ENCODE results near the gene RTEL1. TPM values are rescaled to one million over a fixed set of nuclear protein-coding genes. Genes with fewer than 3 reads are reported as not detected.

The RTEL1 gene
- total RNA-seq, 1 experiment from 2014 or later: 9.9 TPM

DNA sequence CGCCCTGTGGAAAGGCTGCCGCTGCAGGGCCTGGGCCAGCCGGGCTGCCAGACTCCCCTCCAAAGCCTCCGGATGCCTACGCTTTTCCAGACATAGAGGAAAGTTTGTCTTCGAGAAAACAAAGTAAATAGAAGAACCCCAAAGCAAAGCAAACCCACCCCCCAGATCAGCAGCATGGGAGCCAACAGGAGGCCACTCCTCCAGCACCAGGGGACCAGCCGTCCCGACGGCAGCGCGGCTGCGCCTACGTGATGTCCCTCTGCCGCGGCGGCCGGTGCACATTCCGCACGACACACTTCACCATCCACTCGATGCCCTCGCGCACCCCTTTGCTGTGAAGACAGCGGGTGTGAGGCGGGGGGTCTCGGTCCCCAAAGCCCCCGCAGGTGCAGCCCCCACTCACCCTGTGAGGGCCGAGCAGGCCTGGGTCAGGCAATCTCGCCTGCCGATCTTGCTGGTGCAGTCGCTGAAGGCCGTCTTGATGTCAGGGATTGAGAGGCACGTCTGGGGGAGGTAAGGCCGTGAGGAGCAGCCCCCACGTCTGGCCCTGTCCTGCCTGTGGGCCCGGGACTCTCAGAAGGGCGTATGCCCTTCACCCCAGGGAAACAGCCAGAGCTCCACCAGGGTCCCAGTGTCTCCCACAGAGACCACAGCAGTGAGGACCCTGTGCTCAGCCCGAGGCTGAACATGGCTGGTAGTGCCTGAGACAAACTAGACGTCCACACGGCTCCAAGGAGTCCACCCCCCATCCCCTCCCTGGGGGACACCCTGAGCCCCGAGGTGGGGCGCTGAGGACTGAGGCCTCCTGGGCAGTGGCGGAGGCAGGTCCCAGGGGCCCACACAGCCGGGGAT, 42.3 kb downstream of the RTEL1 start:
- no peak for DNase-seq (ENCODE audit: low read depth)

GRCh38 chr20:63701051-63701328, 42.9 kb downstream of the RTEL1 start:
- DNase-seq (ENCODE audit: low read depth): no peak

GRCh38 chr20:63701329-63702035, 43.4 kb downstream of the RTEL1 start:
- no peak for DNase-seq (ENCODE audit: low read depth)

- DNase-seq (ENCODE audit: low read depth): no peak
These were observed 44.0 kb downstream of the RTEL1 start for GRCh38 chr20:63702036-63702665.

DNA sequence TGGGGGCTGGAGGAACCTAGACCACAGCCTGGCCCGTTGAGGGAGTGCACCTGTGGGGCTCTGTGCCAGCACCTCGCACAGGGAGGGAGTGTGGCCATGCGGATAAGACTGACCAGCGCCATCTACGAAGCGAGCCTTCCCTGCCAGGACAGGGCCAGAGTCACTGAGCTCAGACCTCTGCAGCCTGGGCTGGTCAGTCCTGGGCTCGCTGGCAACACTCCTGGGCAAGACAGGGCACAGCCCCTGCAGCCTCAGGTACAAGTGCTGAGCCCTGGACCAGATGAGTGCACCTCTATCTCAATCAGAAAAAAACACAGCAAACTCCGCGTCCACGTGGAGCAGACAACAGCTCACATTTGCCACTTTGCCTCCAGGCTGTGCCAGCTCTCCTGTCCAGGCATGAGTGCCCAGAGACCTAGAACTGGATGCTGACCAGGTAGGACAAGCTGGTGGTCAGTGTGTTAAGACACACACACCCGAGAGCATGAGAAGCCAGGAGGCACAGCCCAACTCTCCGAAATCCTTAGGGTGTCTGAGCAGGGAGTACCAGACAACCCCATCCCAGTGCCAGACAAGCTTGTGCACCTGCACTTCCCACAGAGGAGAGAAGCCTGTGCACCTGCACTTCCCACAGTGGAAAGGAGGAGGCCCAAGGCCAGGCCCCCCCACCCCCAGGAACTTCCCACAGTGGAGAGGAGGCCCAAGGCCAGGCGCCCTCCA, 44.8 kb downstream of the RTEL1 start:
- peak; percentile 11 for DNase-seq (ENCODE audit: low read depth)

GRCh38 chr20:63703471-63703975, 45.4 kb downstream of the RTEL1 start:
- no peak for DNase-seq (ENCODE audit: low read depth)

GRCh38 chr20:63703976-63704748, 46.0 kb downstream of the RTEL1 start:
- no peak for DNase-seq (ENCODE audit: low read depth)

DNA sequence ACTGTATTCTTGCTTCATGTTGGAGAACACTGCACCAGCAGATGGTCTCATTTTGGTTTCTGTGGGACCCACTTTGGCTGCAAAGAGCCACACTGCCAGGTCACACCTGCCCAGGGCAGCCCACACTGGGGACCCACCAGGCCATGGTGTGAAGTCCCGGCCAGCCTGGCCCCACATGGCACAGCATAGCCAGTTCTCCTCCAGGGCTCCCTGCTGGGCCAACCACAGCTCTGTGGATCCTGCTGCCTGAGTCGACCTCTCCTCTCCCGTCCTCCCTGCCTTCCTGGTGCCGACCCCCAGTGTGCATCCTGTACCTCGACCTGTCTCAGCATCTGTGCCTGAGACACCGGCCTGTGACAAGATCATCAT, 46.6 kb downstream of the RTEL1 start:
- no peak for DNase-seq (ENCODE audit: low read depth)

DNA sequence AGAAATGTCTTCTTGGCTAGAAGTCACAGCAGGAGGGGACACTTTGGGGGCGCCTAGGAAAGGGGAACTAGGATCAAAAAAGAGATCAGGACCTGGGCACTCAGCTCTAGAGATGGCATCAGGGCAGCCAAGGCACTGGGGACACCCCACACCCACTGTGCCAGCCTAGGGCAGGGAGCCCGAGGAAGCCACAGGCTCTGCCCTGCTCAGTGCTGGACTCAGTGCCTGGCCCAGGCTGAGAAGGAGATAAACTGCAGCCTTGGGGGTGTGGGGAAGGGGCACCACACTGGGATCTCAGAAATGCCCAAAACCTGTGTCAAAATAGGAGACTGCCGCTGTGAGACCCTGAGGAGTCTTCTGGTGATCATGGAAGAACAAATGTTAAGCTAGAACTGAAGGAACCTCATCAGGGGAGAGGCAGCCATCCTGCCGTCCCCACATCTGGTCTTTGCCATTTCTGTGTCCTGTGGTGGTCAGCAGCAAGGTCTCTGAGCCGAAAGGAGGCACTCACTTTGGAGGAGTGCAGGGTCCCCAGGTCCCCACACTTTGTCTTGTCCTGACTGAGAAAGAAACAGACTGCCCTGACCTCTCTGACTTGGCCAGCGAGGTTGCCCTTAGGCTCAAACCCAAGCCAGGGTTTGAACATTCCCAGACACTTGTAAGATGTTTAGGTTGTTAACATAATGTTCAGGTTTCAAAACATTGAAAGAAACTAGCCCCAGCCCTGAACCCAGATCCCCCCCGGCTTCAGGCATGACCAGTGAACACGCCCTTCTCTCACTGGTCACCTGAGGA, 47.3 kb downstream of the RTEL1 start:
- no peak for DNase-seq (ENCODE audit: low read depth)

DNA sequence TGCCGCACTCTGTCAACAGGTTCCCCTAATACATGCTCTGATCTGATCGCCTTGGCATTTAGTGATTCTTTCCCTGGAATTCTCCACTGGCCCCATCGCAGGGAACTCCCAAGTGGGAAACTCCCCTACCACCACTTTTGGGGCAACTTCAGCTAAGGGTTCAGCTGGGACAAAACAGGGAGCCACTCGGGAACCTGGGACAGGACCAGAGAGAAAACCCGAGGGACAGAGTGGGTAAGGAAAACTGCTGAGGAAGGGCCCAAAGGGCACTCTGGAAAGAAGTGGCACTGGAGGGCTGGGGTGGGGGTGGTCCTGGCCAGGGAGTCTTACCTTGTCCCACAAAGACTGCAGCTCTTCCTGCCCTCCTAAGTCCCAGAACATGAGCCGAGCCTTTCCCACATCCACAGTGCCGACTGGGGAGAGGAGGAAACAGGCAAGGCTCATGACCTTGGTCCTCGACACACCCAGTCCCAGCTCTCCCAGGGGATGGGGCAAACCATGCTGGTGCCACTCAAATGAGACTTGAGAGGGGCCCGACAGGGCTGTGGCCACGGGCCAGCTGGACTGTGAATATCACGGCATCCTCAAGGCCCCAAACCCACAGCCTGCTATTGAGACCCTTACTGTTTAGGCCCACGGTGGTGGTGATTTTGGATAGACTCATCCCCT, 48.0 kb downstream of the RTEL1 start:
- no peak for DNase-seq (ENCODE audit: low read depth)

GRCh38 chr20:63706852-63707557, 48.9 kb downstream of the RTEL1 start:
- peak; percentile 59 for DNase-seq (ENCODE audit: low read depth)

DNA sequence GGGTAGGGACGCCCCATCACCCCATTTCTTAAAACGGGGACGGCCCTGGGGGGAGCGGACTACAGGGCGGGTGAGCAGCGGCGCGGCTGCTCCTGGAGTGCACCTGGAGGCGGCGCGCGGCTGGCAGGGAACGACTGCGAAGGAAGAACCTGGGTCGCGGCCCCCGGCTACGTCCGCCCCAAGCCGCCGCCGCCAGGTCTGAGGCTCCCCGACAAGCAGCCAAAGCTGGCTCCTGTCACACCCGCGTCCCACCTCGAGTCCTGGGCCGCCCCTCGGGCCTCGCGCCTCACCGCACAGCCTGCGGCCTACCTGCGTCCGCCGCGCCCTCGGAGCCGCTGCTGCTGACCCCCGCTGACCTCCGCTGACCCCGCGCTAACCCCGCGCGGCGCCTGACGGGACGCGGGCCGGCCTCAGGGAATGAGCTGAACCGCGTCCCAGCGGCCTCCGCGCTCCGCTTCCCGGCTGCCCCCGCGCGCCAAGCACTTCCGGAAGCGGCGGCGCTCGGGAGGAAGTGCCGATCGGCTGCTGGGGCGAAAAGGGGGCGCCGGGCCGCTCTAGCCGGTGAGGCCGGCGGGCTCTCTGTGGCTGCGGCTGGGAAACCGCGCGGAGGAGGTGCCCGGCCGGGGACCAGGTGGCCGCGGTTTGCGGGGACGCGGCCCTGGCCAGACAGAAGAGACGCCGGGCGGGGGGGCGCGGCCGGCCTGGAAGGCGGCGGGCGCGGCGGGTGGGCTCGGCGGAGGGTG, 49.6 kb downstream of the RTEL1 start, which contains the start of the genes ARFRP1 and ZGPAT:
Gene ARFRP1, minus strand, starts transcription at position 419 of the 743 bp plus-strand sequence. CDS start 885 bp downstream, outside the sequence.
Gene ZGPAT, plus strand, starts transcription at position 482 of the 743 bp plus-strand sequence. CDS start 542 bp downstream, outside the sequence.
- peak; percentile 85 for DNase-seq (ENCODE audit: low read depth)

DNA sequence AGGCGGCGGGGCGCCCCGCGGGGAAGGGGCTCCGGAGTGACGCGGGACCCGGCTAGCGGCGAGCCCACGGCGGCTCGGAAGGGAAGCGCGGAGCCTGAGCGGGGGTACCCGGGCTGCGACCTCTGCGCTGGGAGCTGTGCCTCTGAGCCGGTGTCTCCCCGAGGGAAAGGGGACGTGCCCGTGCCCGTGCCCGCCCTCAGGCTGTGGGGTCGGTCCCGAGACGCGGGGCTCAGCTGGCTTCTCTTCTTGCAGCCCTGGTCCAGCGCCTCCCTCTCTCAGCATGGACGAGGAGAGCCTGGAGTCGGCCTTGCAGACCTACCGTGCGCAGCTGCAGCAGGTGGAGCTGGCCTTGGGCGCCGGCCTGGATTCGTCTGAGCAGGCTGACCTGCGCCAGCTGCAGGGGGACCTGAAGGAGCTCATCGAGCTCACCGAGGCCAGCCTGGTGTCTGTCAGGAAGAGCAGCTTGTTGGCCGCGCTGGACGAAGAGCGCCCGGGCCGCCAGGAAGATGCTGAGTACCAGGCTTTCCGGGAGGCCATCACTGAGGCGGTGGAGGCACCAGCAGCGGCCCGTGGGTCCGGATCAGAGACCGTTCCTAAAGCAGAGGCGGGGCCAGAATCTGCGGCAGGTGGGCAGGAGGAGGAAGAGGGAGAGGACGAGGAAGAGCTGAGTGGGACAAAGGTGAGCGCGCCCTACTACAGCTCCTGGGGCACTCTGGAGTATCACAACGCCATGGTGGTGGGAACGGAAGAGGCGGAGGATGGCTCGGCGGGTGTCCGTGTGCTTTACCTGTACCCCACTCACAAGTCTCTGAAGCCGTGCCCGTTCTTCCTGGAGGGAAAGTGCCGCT, 50.4 kb downstream of the RTEL1 start:
- no peak for DNase-seq (ENCODE audit: low read depth)

GRCh38 chr20:63709149-63709527, 51.0 kb downstream of the RTEL1 start:
- DNase-seq (ENCODE audit: low read depth): no peak

DNA sequence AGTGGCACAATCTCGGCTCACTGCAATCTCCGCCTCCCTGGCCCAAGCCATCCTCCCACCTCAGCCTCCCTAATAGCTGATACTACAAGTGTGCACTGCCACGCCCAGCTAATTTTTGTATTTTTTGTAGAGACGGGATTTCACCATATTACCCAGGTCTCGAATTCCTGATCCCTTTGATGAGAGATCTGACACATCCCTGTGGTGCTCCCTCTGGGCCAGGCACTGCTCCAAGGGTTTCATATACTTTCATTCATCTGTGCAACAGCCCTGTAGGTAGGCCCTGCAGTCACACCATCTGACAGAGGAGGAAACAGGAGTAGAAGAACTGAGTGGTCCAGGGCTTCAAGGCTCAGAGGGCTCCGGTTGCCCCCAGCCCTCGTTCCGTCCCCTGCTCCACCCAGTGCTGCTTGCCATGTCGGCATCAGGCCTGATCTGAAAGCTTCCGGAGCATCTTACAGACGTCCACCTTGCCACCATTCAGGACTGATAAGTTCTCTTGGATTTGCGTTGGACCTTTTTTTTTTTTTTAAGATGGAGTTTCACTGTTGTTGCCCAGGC, 53.1 kb downstream of the RTEL1 start:
- DNase-seq (ENCODE audit: low read depth): no peak

- DNase-seq (ENCODE audit: low read depth): no peak
These were observed 54.1 kb downstream of the RTEL1 start for GRCh38 chr20:63712191-63712590.

DNA sequence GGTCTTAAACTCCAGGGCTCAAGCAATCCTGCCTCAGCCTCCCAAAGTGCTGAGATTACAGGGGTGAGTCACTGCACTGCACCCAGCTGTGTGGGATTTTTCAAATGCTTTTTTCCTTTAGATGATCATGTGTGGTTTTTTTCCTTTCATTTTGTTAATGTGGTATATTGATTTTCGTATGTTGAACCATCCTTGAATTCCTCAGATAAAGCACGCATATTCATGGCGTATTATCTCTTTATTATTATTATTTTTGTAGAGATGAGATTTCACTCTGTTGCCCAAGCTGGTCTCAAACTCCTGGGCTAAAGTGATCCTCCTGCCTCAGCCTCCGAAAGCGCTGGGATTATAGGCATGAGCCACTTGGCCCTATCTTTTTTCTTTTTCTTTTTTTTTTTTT, 56.7 kb downstream of the RTEL1 start:
- DNase-seq (ENCODE audit: low read depth): no peak

Measured in M059J (cell line).